ENCODE results near the gene OCIAD1.
"Not testable (repeated sequence)": the region's sequence is repeated elsewhere in the genome, so short reads cannot be mapped to it uniquely, and the experiment has no call there.

Gene OCIAD1

GRCh38 chr4:48862661-48863060 is 31.8 kb downstream of the OCIAD1 start:
- no peaks in the 10 kb centered on the region for H3K4me1 ChIP-seq (ENCODE audit: control insufficient read depth, low read length)
- no peaks in the 10 kb centered on the region for H3K27me3 ChIP-seq (ENCODE audit: control insufficient read depth, low read length)
- no peaks in the 10 kb centered on the region for H3K9me2 ChIP-seq (replicated peaks; ENCODE audit: control insufficient read depth, low read length)
- H3K4me2 ChIP-seq (ENCODE audit: low read length): no peak overlapping the region
- H3K4me3 ChIP-seq (ENCODE audit: low read length): no peak overlapping the region
- no peaks in the 10 kb centered on the region for H3K79me2 ChIP-seq (ENCODE audit: control insufficient read depth, low read length)
- H3K36me3 ChIP-seq (ENCODE audit: control insufficient read depth, low read length): peaks cover 32% of the 10 kb centered on the region
- peaks cover 13% of the 10 kb centered on the region; the same call in 1 of the 2 replicates for H3F3A ChIP-seq (ENCODE audit: control insufficient read depth, insufficient read depth)
- H3K27ac ChIP-seq (ENCODE audit: low read depth, low read length): no peak overlapping the region
- no peak for TF ChIP-seq CTCF (IDR thresholded peaks at IDR 0.05; ENCODE audit: low read depth, low read length, poor library complexity, severe bottlenecking)
- TF ChIP-seq EZH2phosphoT487 (IDR thresholded peaks at IDR 0.05; ENCODE audit: borderline replicate concordance, low read length): no peak
- no peaks in the 10 kb centered on the region for H3K9me3 ChIP-seq (ENCODE audit: control insufficient read depth, insufficient read depth, low read length)
- no peaks in the 10 kb centered on the region for H4K20me1 ChIP-seq (ENCODE audit: control insufficient read depth, insufficient read depth, low read depth, low read length)

- no peak for TF ChIP-seq CTCF (IDR thresholded peaks at IDR 0.05; ENCODE audit: low read depth, low read length, poor library complexity, severe bottlenecking)
- TF ChIP-seq EZH2phosphoT487 (IDR thresholded peaks at IDR 0.05; ENCODE audit: borderline replicate concordance, low read length): no peak
Observed at GRCh38 chr4:48863728-48864127, 32.8 kb downstream of the OCIAD1 start.

GRCh38 chr4:48864696-48865095 is 33.8 kb downstream of the OCIAD1 start:
- not testable (repeated sequence) for H3K27ac ChIP-seq (ENCODE audit: low read depth, low read length); H3K4me2 ChIP-seq (ENCODE audit: low read length); H3K9me2 ChIP-seq (replicated peaks; ENCODE audit: control insufficient read depth, low read length); H3F3A ChIP-seq (ENCODE audit: control insufficient read depth, insufficient read depth); H3K9me3 ChIP-seq (ENCODE audit: control insufficient read depth, insufficient read depth, low read length); H3K4me3 ChIP-seq (ENCODE audit: low read length); H4K20me1 ChIP-seq (ENCODE audit: control insufficient read depth, insufficient read depth, low read depth, low read length); H3K4me1 ChIP-seq (ENCODE audit: control insufficient read depth, low read length); H3K79me2 ChIP-seq (ENCODE audit: control insufficient read depth, low read length); H3K27me3 ChIP-seq (ENCODE audit: control insufficient read depth, low read length)
- peaks cover 13% of the 10 kb centered on the region for H3K36me3 ChIP-seq (ENCODE audit: control insufficient read depth, low read length)

More at GRCh38 chr4:48863728-48864127, 32.8 kb downstream of the OCIAD1 start:
- H3K27me3 ChIP-seq (ENCODE audit: control insufficient read depth, low read length): no peaks in the 10 kb centered on the region
- no peaks in the 10 kb centered on the region for H3K9me2 ChIP-seq (replicated peaks; ENCODE audit: control insufficient read depth, low read length)
- no peak overlapping the region for H3K27ac ChIP-seq (ENCODE audit: low read depth, low read length)
- H3K79me2 ChIP-seq (ENCODE audit: control insufficient read depth, low read length): no peaks in the 10 kb centered on the region
- H3K9me3 ChIP-seq (ENCODE audit: control insufficient read depth, insufficient read depth, low read length): no peaks in the 10 kb centered on the region
- no peak overlapping the region for H3K4me2 ChIP-seq (ENCODE audit: low read length)
- no peaks in the 10 kb centered on the region for H3K4me1 ChIP-seq (ENCODE audit: control insufficient read depth, low read length)
- peaks cover 22% of the 10 kb centered on the region for H3K36me3 ChIP-seq (ENCODE audit: control insufficient read depth, low read length)
- peaks cover 12% of the 10 kb centered on the region; the same call in 1 of the 2 replicates for H3F3A ChIP-seq (ENCODE audit: control insufficient read depth, insufficient read depth)
- H3K4me3 ChIP-seq (ENCODE audit: low read length): no peak overlapping the region
- no peaks in the 10 kb centered on the region for H4K20me1 ChIP-seq (ENCODE audit: control insufficient read depth, insufficient read depth, low read depth, low read length)

- H3K9me2 ChIP-seq (replicated peaks; ENCODE audit: control insufficient read depth, low read length): no peaks in the 10 kb centered on the region
- no peaks in the 10 kb centered on the region for H4K20me1 ChIP-seq (ENCODE audit: control insufficient read depth, insufficient read depth, low read depth, low read length)
- H3F3A ChIP-seq (ENCODE audit: control insufficient read depth, insufficient read depth): no peaks in the 10 kb centered on the region
- H3K27me3 ChIP-seq (ENCODE audit: control insufficient read depth, low read length): no peaks in the 10 kb centered on the region
- no peaks in the 10 kb centered on the region for H3K79me2 ChIP-seq (ENCODE audit: control insufficient read depth, low read length)
- TF ChIP-seq CTCF (IDR thresholded peaks at IDR 0.05; ENCODE audit: low read depth, low read length, poor library complexity, severe bottlenecking): no peak
- TF ChIP-seq EZH2phosphoT487 (IDR thresholded peaks at IDR 0.05; ENCODE audit: borderline replicate concordance, low read length): no peak
- no peak overlapping the region for H3K4me3 ChIP-seq (ENCODE audit: low read length)
- H3K36me3 ChIP-seq (ENCODE audit: control insufficient read depth, low read length): no peaks in the 10 kb centered on the region
- H3K4me2 ChIP-seq (ENCODE audit: low read length): no peak overlapping the region
- H3K27ac ChIP-seq (ENCODE audit: low read depth, low read length): no peak overlapping the region
- no peaks in the 10 kb centered on the region for H3K4me1 ChIP-seq (ENCODE audit: control insufficient read depth, low read length)
- H3K9me3 ChIP-seq (ENCODE audit: control insufficient read depth, insufficient read depth, low read length): no peaks in the 10 kb centered on the region
Observed at GRCh38 chr4:48877827-48878535, 47.1 kb downstream of the OCIAD1 start.

All from DOHH2 (cell line).